Tibial nerve (tissue), 4 donors: ENCODE results near the gene SLC38A9. TPM values are rescaled to one million over a fixed set of nuclear protein-coding genes. Genes with fewer than 3 reads are reported as not detected.

Experiments
- DNase-seq, 2 donors: peaks; one replicate each; pipeline ENCODE4 v3.0.0-alpha.2; 2019; ENCODE audit warnings: low spot score in 2 of 2
- H3K27ac ChIP-seq, 4 donors: fragments of 200-600 bp; sonication (generic) in 3 of 4; one replicate each; pipeline ENCODE4 v1.5.1; 2017 to 2019; ENCODE audit warnings: mild to moderate bottlenecking in 1 of 4
- H3K27me3 ChIP-seq, 2 donors: fragments of 200-600 bp; sonication (generic) in 1 of 2; one replicate each; pipeline versions ENCODE4 v1.5.1 to v1.6.0; 2017 to 2019
- H3K36me3 ChIP-seq, 3 donors: fragments of 200-600 bp; sonication (generic); one replicate each; pipeline ENCODE4 v1.5.1; 2018 to 2019
- H3K4me1 ChIP-seq, 4 donors: fragments of 200-600 bp; sonication (generic) in 3 of 4; one replicate each; pipeline ENCODE4 v1.5.1; 2017 to 2019
- H3K4me3 ChIP-seq, 4 donors: fragments of 200-600 bp; sonication (generic) in 3 of 4; one replicate each; pipeline ENCODE4 v1.5.1; 2017 to 2019; ENCODE audit warnings: mild to moderate bottlenecking in 1 of 4, moderate library complexity in 1 of 4
- H3K9me3 ChIP-seq, 4 donors: fragments of 200-600 bp; sonication (generic) in 3 of 4; one replicate each; pipeline ENCODE4 v1.5.1; 2017 to 2019
- EP300 ChIP-seq, 2 donors: sonication (generic); formaldehyde crosslinking; IDR thresholded peaks; one replicate each; pipeline ENCODE4 v1.6.1; 2017; ENCODE audit warnings: antibody characterized with exemption in 2 of 2, mild to moderate bottlenecking in 1 of 2
- POLR2A ChIP-seq, 2 donors: fragments of 450-650 bp; IDR thresholded peaks; one replicate each; pipeline ENCODE4 v1.6.1; 2017; ENCODE audit warnings: antibody characterized with exemption in 2 of 2, mild to moderate bottlenecking in 2 of 2, moderate library complexity in 2 of 2
- WGBS, 2 donors: methylation state at CpG; one replicate each; pipeline ENCODE4 v1.1.5; 2018; 5-methylcytosine and 5-hydroxymethylcytosine counted together
- total RNA-seq, 4 donors: library from RNA; depleted of rRNA; stranded (reverse); fragments of >200 nt; gene quantifications; one replicate each; pipeline ENCODE4 v1.1.0, GENCODE V29; 2016
- TF ChIP-seq, protein P1 (sequence below), 5 experiments: fragments of 200-600 bp in 3 of 5; fragments of 450-650 bp in 2 of 5; sonication (generic) in 3 of 5; IDR thresholded peaks; one replicate each; pipeline ENCODE4 v1.5.1; 2016 to 2019; ENCODE audit warnings: antibody characterized with exemption in 5 of 5, mild to moderate bottlenecking in 3 of 5, moderate library complexity in 2 of 5

SLC38A9 gene
- total RNA-seq, 4 donors from 2014 or later, result 11.0 to 39.1 (median 23.6) TPM

GRCh38 chr5:55621229-55621628 lies 90.9 kb downstream of the SLC38A9 start:
- TF ChIP-seq POLR2A (IDR thresholded peaks at IDR 0.05), result no peak
- TF ChIP-seq, protein P1, sequence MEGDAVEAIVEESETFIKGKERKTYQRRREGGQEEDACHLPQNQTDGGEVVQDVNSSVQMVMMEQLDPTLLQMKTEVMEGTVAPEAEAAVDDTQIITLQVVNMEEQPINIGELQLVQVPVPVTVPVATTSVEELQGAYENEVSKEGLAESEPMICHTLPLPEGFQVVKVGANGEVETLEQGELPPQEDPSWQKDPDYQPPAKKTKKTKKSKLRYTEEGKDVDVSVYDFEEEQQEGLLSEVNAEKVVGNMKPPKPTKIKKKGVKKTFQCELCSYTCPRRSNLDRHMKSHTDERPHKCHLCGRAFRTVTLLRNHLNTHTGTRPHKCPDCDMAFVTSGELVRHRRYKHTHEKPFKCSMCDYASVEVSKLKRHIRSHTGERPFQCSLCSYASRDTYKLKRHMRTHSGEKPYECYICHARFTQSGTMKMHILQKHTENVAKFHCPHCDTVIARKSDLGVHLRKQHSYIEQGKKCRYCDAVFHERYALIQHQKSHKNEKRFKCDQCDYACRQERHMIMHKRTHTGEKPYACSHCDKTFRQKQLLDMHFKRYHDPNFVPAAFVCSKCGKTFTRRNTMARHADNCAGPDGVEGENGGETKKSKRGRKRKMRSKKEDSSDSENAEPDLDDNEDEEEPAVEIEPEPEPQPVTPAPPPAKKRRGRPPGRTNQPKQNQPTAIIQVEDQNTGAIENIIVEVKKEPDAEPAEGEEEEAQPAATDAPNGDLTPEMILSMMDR (IDR thresholded peaks at IDR 0.05), result no peak
- TF ChIP-seq EP300 (IDR thresholded peaks at IDR 0.05), result no peak
- Histone ChIP-seq H3K27ac (peak overlapping the region in 2 of 4 donors; percentile 6 to 41), H3K27me3 (no peaks in the 10 kb centered on the region), H3K36me3 (no peaks in the 10 kb centered on the region), H3K4me3 (no peak overlapping the region), H3K4me1 (peaks cover 0 to 26% (median 2%) of the 10 kb centered on the region in 4 donors), H3K9me3 (no peaks in the 10 kb centered on the region)
- WGBS, 2 donors, result 54 to 77% methylated on average over 3 of the region's 3 CpGs
- no peak for DNase-seq

- no peaks in the 10 kb centered on the region for H3K27me3 ChIP-seq
- peaks cover 0 to 22% (median 2%) of the 10 kb centered on the region in 4 donors for H3K4me1 ChIP-seq
- no peak for TF ChIP-seq EP300 (IDR thresholded peaks at IDR 0.05)
- TF ChIP-seq, protein P1 (IDR thresholded peaks at IDR 0.05), result no peak
- no peak for TF ChIP-seq POLR2A (IDR thresholded peaks at IDR 0.05)
- H3K9me3 ChIP-seq, result no peaks in the 10 kb centered on the region
- DNase-seq, result no peak
- H3K4me3 ChIP-seq, result no peak overlapping the region
- 88 to 90% methylated on average over 4 of the region's 4 CpGs for WGBS, 2 donors
- no peaks in the 10 kb centered on the region for H3K36me3 ChIP-seq
- H3K27ac ChIP-seq, result peak overlapping the region in 2 of 4 donors; percentile 6 to 41
Observed at GRCh38 chr5:55620766-55621160, 91.4 kb downstream of the SLC38A9 start.

- H3K9me3 ChIP-seq, result no peaks in the 10 kb centered on the region
- 88 to 89% methylated on average over 6 of the region's 6 CpGs for WGBS, 2 donors
- DNase-seq, result no peak
- H3K27me3 ChIP-seq, result no peaks in the 10 kb centered on the region
- TF ChIP-seq, protein P1 (IDR thresholded peaks at IDR 0.05), result no peak
- TF ChIP-seq EP300 (IDR thresholded peaks at IDR 0.05), result no peak
- no peak for TF ChIP-seq POLR2A (IDR thresholded peaks at IDR 0.05)
- no peaks in the 10 kb centered on the region for H3K36me3 ChIP-seq
- H3K27ac ChIP-seq, result no peak overlapping the region
- peaks cover 0 to 16% (median 2%) of the 10 kb centered on the region in 4 donors for H3K4me1 ChIP-seq
- no peak overlapping the region for H3K4me3 ChIP-seq
Observed at GRCh38 chr5:55620009-55620765, 91.9 kb downstream of the SLC38A9 start.

DNA sequence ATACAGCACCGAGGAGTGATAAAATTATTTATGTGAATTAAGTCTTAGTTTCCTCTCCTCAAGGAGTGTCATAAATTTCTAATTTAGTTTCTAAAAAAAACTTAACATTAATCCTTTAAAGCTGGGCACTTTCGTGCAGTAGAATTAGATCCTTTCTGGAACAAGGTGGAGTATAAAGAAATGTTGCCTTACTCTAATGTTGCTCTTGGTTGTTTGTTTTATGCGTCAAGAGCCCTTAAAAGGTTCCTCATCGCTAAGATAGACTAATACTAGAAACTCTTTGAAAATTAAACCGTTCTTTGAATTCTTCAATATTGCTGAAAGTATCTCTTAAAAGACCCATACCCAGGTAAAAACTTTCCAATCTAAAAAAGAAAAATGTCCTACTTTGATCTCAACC lies 93.8 kb downstream of the SLC38A9 start:
- Histone ChIP-seq H3K4me1 (peaks cover 0 to 12% (median 2%) of the 10 kb centered on the region in 4 donors), H3K36me3 (no peaks in the 10 kb centered on the region), H3K4me3 (no peak overlapping the region), H3K27me3 (no peaks in the 10 kb centered on the region), H3K9me3 (no peaks in the 10 kb centered on the region), H3K27ac (no peak overlapping the region)
- TF ChIP-seq, protein P1 (IDR thresholded peaks at IDR 0.05), result no peak
- TF ChIP-seq EP300 (IDR thresholded peaks at IDR 0.05), result no peak
- no peak for TF ChIP-seq POLR2A (IDR thresholded peaks at IDR 0.05)
- DNase-seq, result no peak
- 94 to 95% methylated on average over 5 of the region's 5 CpGs for WGBS, 2 donors

GRCh38 chr5:55613112-55613868 lies 98.8 kb downstream of the SLC38A9 start:
- Histone ChIP-seq H3K4me3 (no peak overlapping the region), H3K9me3 (no peaks in the 10 kb centered on the region), H3K27ac (no peak overlapping the region), H3K4me1 (no peaks in the 10 kb centered on the region), H3K36me3 (no peaks in the 10 kb centered on the region), H3K27me3 (no peaks in the 10 kb centered on the region)
- 96 to 97% methylated on average over 15 to 38 of the region's 39 CpGs for WGBS, 2 donors
- peak in 1 of 2 donors; percentile 3 for DNase-seq
- TF ChIP-seq, protein P1 (IDR thresholded peaks at IDR 0.05), result no peak
- no peak for TF ChIP-seq POLR2A (IDR thresholded peaks at IDR 0.05)
- TF ChIP-seq EP300 (IDR thresholded peaks at IDR 0.05), result no peak
